NCI-H2227 (cell line): ENCODE measurements around the gene XPNPEP3.
"Not testable (repeated sequence)": the region's sequence is repeated elsewhere in the genome, so short reads cannot be mapped to it uniquely, and the experiment has no call there.

ENCODE experiments used
- DNase-seq: peaks from one replicate; lab custom pipeline; 2025; ENCODE audit not compliant: unreplicated experiment; lab: John Stamatoyannopoulos, UW

The XPNPEP3 gene

DNA sequence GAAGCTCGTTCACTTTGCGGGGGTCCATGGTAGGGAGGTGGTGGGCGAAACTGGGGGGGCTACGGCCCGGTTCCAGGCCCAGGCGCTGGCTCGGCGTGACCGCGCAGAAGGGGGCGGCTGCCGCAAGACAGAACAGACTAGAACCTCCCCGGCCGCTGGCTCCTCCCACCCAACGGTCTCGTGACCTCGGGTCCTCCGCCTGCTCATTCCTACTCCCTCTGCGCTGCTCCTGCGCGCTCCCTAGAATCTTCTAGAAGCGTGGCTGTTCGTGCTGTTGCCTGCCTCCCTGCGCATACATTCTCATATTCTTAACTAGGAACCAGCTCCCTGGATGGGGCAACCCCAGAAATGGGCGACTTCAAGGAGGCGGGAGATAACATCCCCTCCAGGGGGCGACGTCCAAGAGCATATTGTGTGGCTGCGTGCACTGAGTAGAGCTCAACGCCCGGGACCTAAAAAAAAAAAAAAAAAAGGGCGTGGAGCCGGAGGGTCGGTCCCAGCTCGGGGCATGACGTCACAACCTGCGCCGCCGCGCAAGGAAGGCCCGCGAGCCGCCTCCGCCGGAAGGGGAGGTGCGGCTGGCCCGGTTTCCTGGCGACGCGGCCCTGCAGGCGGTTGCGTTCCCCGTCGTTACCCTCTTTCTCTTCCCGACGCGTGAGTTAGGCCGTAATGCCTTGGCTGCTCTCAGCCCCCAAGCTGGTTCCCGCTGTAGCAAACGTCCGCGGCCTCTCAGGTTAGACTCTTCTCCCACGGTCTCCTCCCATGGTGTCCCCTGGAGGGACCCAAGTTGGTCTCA lies at the start of gene XPNPEP3, which contains the start of gene ST13:
Gene XPNPEP3, plus strand, starts transcription at position 636 of the 796 bp plus-strand sequence. Its CDS starts 34 bp downstream, at position 670.
Gene ST13, minus strand, starts transcription at position 127 of the 796 bp plus-strand sequence. Its CDS starts 99 bp downstream, at position 28.
- DNase-seq = peak; percentile 94

DNA sequence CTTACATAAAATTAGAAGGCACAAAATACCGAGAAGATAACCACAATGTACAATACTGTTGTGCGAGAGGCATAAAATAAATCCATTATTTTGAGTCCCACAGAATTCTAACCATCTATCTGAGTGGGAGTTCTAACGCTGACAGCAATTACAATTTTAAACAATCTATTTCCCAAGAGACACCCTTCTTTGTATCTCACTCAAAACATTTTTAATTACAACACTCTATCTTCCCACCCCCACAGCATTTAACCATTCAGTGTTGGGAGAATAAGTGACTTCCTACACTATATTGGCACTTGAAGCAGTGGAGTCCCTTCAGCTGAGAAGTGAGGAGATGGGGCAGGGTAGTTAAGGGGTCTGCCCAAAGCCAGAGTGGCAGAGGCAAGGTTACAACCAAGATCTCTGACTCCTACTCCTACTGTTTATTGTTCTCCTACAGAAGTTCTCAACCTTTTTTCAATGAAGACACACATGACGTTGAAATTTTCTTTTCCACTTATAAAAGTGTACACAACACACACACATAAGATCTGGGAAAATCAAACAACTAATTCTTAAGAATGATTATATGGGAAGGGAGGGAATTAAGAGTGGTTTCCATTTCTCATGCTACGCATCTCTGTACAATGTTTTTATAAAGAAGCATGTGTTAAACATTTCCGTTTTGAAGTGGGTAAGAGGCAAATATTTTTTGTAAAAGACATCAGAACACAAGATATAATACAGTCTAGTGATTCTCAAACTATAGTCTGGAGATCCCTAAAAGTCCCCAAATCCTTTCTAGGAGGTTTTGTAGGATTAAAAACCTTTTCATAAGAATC lies 48.7 kb upstream of the XPNPEP3 start:
- DNase-seq = no peak

GRCh38 chr22:40813912-40814315 lies 43.0 kb upstream of the XPNPEP3 start:
- DNase-seq = no peak

- no peak for DNase-seq
Measured at GRCh38 chr22:40817737-40818136, 39.2 kb upstream of the XPNPEP3 start.

DNA sequence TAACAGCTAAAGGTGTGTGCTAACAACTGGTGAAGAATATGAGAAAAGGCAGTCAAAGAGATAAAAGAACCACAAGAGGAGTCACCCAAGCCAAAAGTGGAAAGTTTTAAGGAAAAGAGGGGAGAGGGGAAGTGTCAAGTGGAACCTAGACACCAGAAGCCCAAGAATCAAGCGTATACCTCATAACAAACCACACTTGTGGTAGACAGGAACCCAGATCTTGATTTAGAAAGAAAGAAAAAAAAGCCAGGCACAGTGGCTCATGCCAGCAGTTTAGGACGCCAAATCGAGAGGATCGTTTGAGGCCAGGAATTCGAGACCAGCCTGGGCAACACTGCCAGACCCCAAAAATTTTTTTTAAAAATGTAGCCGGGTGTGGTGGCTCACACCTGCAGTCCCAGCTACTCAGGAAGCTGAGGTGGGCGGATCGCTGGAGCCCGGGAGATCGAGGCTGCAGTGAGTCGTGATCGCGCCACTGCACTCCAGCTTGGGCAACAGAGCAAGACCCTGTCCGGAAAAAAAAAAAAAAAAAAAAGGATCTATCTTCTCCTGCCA lies 38.7 kb upstream of the XPNPEP3 start:
- no peak for DNase-seq

GRCh38 chr22:40818747-40819598 lies 38.0 kb upstream of the XPNPEP3 start, which contains the start of gene SLC25A17:
SLC25A17 (minus strand) TSS chr22:40819346; CDS start chr22:40819248, 98 bp downstream.
- DNase-seq = peak; percentile 89

GRCh38 chr22:40819599-40820140 lies 37.3 kb upstream of the XPNPEP3 start:
- no peak for DNase-seq

GRCh38 chr22:40823426-40823825 lies 33.5 kb upstream of the XPNPEP3 start:
- no peak for DNase-seq

DNA sequence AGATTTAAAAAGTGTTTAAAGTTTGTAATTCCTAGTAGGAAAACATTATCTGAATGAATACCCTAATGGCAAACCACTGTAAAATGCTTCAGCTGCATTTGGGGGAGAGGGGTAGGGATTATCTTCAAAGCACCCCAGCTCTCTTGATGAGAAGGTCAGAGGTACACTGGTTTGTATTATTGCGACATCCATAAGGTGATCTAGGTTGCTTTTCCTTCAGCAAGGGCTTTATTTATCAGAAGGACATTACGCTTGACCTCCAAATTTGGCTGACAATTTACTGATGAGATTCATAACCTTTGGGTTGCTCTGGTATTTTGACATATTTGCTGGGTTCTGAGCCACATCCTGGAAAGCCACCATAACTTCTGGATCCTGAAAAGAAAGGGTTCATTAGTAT lies 30.7 kb upstream of the XPNPEP3 start:
- DNase-seq = not testable (repeated sequence)

DNA sequence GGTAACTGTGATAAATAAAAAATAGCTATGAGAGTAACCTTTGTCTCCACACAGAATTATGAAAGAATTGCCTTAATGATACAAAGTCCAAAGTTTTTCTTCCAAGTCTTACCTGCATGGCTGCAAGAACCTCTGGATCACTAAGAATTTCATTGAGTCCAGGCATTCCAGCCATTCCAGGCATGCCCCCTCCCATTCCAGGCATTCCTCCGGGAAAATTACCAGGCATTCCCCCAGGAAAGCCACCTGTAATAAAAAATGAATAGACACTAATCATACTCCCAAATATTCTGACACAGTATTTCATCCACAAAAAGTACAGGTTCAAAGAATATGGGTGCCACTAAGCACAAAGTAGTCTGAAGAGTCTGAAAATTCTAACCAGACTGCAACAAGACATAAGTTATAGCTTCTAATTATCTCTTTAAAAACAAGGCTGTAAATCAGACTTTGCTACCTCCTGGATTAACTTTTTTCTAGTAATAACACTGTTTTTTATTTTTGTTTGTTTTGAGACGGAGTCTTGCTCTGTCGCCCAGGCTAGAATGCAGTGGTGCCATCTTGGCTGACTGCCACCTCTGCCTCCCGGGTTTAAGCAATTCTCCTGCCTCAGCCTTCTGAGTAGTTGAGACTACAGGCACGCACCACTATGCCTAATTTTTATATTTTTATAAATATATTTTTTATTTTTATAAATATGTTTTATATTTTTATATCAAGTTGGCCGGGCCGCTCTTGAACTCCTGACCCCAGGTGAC lies 29.8 kb upstream of the XPNPEP3 start:
- no peak for DNase-seq

DNA sequence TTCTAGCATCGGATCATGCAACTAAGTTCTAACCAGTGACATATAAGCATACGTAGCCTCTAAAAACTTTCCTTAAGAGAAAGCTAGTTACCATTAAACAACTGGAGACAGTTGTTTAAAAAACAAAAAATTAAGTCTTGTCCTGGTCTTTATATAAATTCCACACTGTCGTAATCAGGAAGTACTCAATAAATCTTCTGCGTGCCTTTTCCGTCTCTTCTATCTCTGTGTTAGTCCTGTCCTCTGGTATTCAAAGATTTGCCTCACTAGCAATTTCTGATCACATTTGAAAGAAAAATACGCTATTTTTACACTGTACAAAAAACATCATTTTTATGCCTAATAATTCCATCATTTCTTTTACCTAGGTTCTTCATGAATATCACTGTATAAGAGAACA lies 27.8 kb upstream of the XPNPEP3 start:
- DNase-seq = no peak

GRCh38 chr22:40834619-40835018 lies 22.3 kb upstream of the XPNPEP3 start:
- no peak for DNase-seq

- DNase-seq = no peak
Measured at GRCh38 chr22:40838486-40838885, 18.5 kb upstream of the XPNPEP3 start.

GRCh38 chr22:40844951-40845350 lies 12.0 kb upstream of the XPNPEP3 start:
- no peak for DNase-seq

DNA sequence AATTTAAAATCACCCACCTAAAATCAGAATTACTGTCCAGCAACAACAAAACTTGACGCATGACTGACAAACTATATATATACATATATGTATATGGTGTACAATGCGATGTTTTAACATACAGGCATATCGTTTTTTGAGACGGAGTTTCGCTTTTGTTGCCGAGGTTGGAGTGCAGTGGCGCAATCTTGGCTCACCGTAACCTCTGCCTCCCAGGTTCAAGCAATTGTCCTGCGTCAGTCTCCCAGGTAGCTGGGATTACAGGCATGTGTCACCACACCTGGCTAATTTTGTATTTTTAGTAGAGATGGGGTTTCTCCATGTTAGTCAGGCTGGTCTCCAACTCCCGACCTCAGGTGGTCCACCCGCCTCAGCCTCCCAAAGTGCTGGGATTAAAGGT lies 11.1 kb upstream of the XPNPEP3 start:
- DNase-seq = not testable (repeated sequence)

GRCh38 chr22:40853333-40853732 lies 3.6 kb upstream of the XPNPEP3 start:
- DNase-seq = no peak

DNA sequence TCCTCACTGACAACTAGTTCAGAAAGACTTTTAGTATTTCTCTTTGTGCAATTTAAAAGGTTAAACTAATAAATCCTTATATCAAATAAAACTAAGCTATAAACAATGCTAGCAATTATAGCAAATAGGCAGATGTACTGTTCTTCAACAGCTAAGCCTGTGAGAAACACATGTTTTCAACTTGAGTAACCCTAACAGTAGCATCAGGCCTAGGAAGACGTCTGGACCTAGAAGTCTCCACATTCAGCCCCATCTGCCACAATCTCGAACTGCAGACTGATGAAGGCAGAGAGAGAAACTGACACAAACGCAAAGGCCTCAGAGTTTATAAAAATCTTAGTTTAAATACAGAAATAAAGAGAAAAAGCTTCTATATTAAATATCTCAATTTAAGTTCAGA lies 3.0 kb upstream of the XPNPEP3 start:
- DNase-seq = peak; percentile 0

DNA sequence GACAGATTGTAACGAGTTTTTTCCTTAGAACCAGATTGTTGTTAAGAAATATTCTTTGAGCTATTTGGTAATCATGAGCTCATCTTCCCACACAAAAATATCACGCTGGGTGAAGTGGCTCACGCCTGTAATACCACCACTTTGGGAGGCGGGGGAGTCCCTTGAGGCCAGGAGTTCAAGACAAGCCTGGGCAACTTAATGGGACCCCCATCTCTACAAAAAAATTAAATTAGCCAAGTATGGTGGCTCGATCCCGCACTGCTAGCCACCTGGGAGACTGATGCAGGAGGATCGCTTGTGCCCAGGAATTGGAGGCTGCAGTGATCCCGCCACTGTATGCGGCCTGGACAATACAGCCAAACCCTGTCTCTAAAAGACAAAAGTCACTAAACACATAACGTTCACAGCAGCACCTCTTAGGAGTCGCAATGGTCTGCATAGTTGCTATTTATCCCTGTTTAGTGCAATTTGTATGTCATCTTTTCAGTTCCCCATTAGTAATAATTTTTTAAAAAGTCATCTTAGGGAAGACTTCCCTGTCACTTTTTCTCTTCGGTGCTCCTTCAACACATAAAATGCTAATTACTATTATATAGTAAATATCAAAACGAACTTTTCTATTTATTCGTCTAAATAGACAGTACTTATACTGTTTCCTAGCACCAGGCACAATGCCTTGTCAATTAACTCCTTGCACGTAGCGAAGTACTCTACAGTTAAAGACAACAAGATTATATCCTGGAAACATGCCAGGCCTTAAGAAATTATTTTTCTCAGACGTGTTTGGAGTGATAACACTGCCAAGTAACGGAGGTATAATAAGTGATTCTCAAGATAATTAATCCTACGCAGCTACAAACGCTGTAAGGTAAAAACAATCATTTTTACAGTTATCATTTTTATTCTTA lies 1.6 kb upstream of the XPNPEP3 start:
- peak; percentile 7 for DNase-seq
